IMR-90 (cell line): ENCODE measurements around the gene VPS25. TPM values are rescaled to one million over a fixed set of nuclear protein-coding genes. Genes with fewer than 3 reads are reported as not detected.

Experiments
- ATAC-seq: fragments of 200-7000 bp; cut with Tn5 transposase; 2 replicates; pipeline ENCODE4 v1.9.1; 2020; ENCODE audit warnings: low read depth, mild to moderate bottlenecking, moderate library complexity
- BruUV-seq: library from RNA; stranded (reverse); fragments of 400-500 nt; replicated peaks from 2 replicates; lab custom pipeline; 2021; lab: Mats Ljungman, UMichigan
- CTCF ChIA-PET: fragments of 300-600 bp; formaldehyde crosslinking; extraction: SDS; loops from one replicate; lab custom pipeline; 2021; ENCODE audit warnings: antibody characterized with exemption; lab: Yijun Ruan, JAX
- POLR2A ChIA-PET: fragments of 300-600 bp; sonication (Branson Sonifier 250); formaldehyde crosslinking; loops from one replicate; lab custom pipeline; 2022; ENCODE audit warnings: antibody characterized with exemption; ENCODE audit not compliant: unreplicated experiment; lab: Charles Lee
- DNase-seq: peaks from one replicate; pipeline ENCODE4 v3.0.0; 2013
- H2AFZ ChIP-seq: replicated peaks from 2 replicates; pipeline ENCODE3; 2013; ENCODE audit warnings: low read length, mild to moderate bottlenecking; ENCODE audit not compliant: poor library complexity
- H2AK5ac ChIP-seq: 2 replicates; pipeline ENCODE4 v1.6.1; 2013; ENCODE audit warnings: low read depth, low read length, inconsistent platforms
- H2AK9ac ChIP-seq: replicated peaks from 2 replicates; pipeline ENCODE3; 2013; ENCODE audit warnings: mild to moderate bottlenecking, low read depth, low read length, moderate library complexity; ENCODE audit not compliant: poor library complexity
- H2BK120ac ChIP-seq: 2 replicates; pipeline ENCODE4 v1.6.1; 2013; ENCODE audit warnings: low read depth, low read length, inconsistent platforms
- H2BK15ac ChIP-seq: 3 replicates; pipeline ENCODE4 v1.6.1; 2013; ENCODE audit warnings: low read depth, low read length, inconsistent platforms
- H2BK20ac ChIP-seq: 2 replicates; pipeline ENCODE4 v1.6.1; 2013; ENCODE audit warnings: low read depth, mild to moderate bottlenecking, inconsistent platforms, low read length, moderate library complexity
- H2BK5ac ChIP-seq: 2 replicates; pipeline ENCODE4 v1.6.1; 2013; ENCODE audit warnings: mild to moderate bottlenecking, low read depth, low read length, inconsistent platforms; ENCODE audit not compliant: poor library complexity, severe bottlenecking
- H3K14ac ChIP-seq: replicated peaks from 2 replicates; pipeline ENCODE4 v1.6.1; 2013; ENCODE audit warnings: low read depth, low read length, inconsistent platforms
- H3K18ac ChIP-seq: 2 replicates; pipeline ENCODE4 v1.6.1; 2013; ENCODE audit warnings: low read depth, low read length, control low read depth
- H3K23ac ChIP-seq: 2 replicates; pipeline ENCODE4 v1.6.1; 2013; ENCODE audit warnings: low read depth, low read length, inconsistent platforms
- H3K27ac ChIP-seq: 2 replicates; pipeline ENCODE4 v1.5.1; 2013; ENCODE audit warnings: mild to moderate bottlenecking, control low read depth, low read length; ENCODE audit not compliant: insufficient read depth
- H3K27me3 ChIP-seq: 2 replicates; pipeline ENCODE4 v1.6.1; 2013; ENCODE audit warnings: low read length; ENCODE audit not compliant: control insufficient read depth, insufficient read depth
- H3K36me3 ChIP-seq: 2 replicates; pipeline ENCODE4 v1.6.1; 2013; ENCODE audit warnings: low read length, mixed read lengths; ENCODE audit not compliant: control insufficient read depth, insufficient read depth
- H3K4ac ChIP-seq: 2 replicates; pipeline ENCODE4 v1.6.1; 2013; ENCODE audit warnings: low read depth, low read length, inconsistent platforms
- H3K4me1 ChIP-seq: 2 replicates; pipeline ENCODE4 v1.6.1; 2013; ENCODE audit warnings: low read length, mixed read lengths; ENCODE audit not compliant: control insufficient read depth, insufficient read depth
- H3K4me2 ChIP-seq: 2 replicates; pipeline ENCODE4 v1.6.1; 2013; ENCODE audit warnings: low read depth, mild to moderate bottlenecking, control low read depth, low read length, moderate library complexity
- H3K4me3 ChIP-seq: 2 replicates; pipeline ENCODE4 v1.5.1; 2013; ENCODE audit warnings: low read depth, mild to moderate bottlenecking, control low read depth, low read length, moderate library complexity; ENCODE audit not compliant: insufficient read depth
- H3K56ac ChIP-seq: 2 replicates; pipeline ENCODE4 v1.6.1; 2013; ENCODE audit warnings: low read length, inconsistent platforms; ENCODE audit not compliant: insufficient read depth; ENCODE audit errors: extremely low read depth
- H3K79me1 ChIP-seq, 2 experiments: 2 replicates each; pipeline ENCODE4 v1.6.1; 2013; ENCODE audit warnings: low read length in 2 of 2, inconsistent platforms in 1 of 2, low read depth in 1 of 2
- H3K9ac ChIP-seq: 2 replicates; pipeline ENCODE4 v1.6.1; 2013; ENCODE audit warnings: low read depth, low read length, control low read depth
- H3K9me1 ChIP-seq: 2 replicates; pipeline ENCODE4 v1.6.1; 2013; ENCODE audit warnings: low read length, inconsistent platforms; ENCODE audit not compliant: insufficient read depth
- H3K9me3 ChIP-seq: 2 replicates; pipeline ENCODE4 v1.6.1; 2013; ENCODE audit warnings: low read length; ENCODE audit not compliant: control insufficient read depth, insufficient read depth
- H4K20me1 ChIP-seq: 2 replicates; pipeline ENCODE4 v1.6.1; 2013; ENCODE audit warnings: low read length, inconsistent platforms; ENCODE audit not compliant: insufficient read depth
- H4K5ac ChIP-seq: 2 replicates; pipeline ENCODE4 v1.6.1; 2013; ENCODE audit warnings: mild to moderate bottlenecking, low read depth, low read length, control low read depth
- H4K8ac ChIP-seq, 2 experiments: 2 replicates each; pipeline ENCODE4 v1.6.1; 2013; ENCODE audit warnings: low read depth in 2 of 2, low read length in 2 of 2, control low read depth in 1 of 2, inconsistent platforms in 1 of 2
- H4K91ac ChIP-seq: 2 replicates; pipeline ENCODE4 v1.6.1; 2013; ENCODE audit warnings: low read depth, low read length, inconsistent platforms; ENCODE audit not compliant: insufficient read depth
- BHLHE40 ChIP-seq: fragments of 150-350 bp; IDR thresholded peaks from 2 replicates; pipeline ENCODE4 v1.6.1; 2016; ENCODE audit warnings: mild to moderate bottlenecking, low read depth, low read length
- CHD1 ChIP-seq: IDR thresholded peaks from 2 replicates; pipeline ENCODE4 v1.6.1; 2012; ENCODE audit warnings: low read depth, low read length, improper control_type of control experiment
- CTCF ChIP-seq: conservative IDR thresholded peaks from 2 replicates; pipeline ENCODE4 v1.5.1; 2012; ENCODE audit warnings: mild to moderate bottlenecking, low read depth, low read length, improper control_type of control experiment
- FOS ChIP-seq: fragments of 150-350 bp; IDR thresholded peaks from 2 replicates; pipeline ENCODE4 v1.6.1; 2016; ENCODE audit warnings: low read depth, low read length
- MAFK ChIP-seq: IDR thresholded peaks from 2 replicates; pipeline ENCODE4 v1.6.1; 2012; ENCODE audit warnings: low read depth, low read length, improper control_type of control experiment
- MAZ ChIP-seq: IDR thresholded peaks from 2 replicates; pipeline ENCODE4 v1.6.1; 2012; ENCODE audit warnings: low read depth, mild to moderate bottlenecking, low read length, improper control_type of control experiment, moderate library complexity, borderline replicate concordance
- MXI1 ChIP-seq: IDR thresholded peaks from 2 replicates; pipeline ENCODE4 v1.6.1; 2012; ENCODE audit warnings: low read depth, mild to moderate bottlenecking, low read length, moderate library complexity, borderline replicate concordance
- NFE2L2 ChIP-seq: fragments of 150-350 bp; IDR thresholded peaks from 2 replicates; pipeline ENCODE4 v1.6.1; 2016; ENCODE audit warnings: low read depth, mild to moderate bottlenecking, low read length
- POLR2A ChIP-seq: IDR thresholded peaks from 2 replicates; pipeline ENCODE4 v1.6.1; 2012; ENCODE audit warnings: mild to moderate bottlenecking, low read depth, low read length
- USF2 ChIP-seq: fragments of 150-350 bp; IDR thresholded peaks from 2 replicates; pipeline ENCODE4 v1.6.1; 2017; ENCODE audit warnings: mild to moderate bottlenecking, antibody characterized with exemption, low read length, low read depth
- WGBS, 2 experiments: methylation state at CpG; one replicate each; pipeline versions ENCODE4 v1.1.5 to v1.1.7; 2013; ENCODE audit warnings: missing lambda C conversion rate in 2 of 2; ENCODE audit not compliant: insufficient read length in 1 of 2; ENCODE audit errors: extremely low coverage in 2 of 2; 5-methylcytosine and 5-hydroxymethylcytosine counted together
- dilution Hi-C: fragments of 300-500 bp; cut with HindIII; formaldehyde crosslinking; loops from one replicate; pipeline ENCODE4 v1.14.3; 2018; ENCODE audit warnings: low sequenced_read_pairs; ENCODE audit not compliant: unreplicated experiment
- in situ Hi-C: fragments of 300-500 bp; cut with MboI; formaldehyde crosslinking; loops from 3 replicates; pipeline ENCODE4 v1.14.3; 2019; ENCODE audit warnings: low sequenced_read_pairs, inconsistent platforms, mixed read lengths
- intact Hi-C: fragments of 100-400 bp; cut with micrococcal nuclease; formaldehyde crosslinking; loops from 2 replicates; pipeline ENCODE4 v1.10.0; 2022
- polyA plus RNA-seq, 3 experiments: library from polyadenylated mRNA; depleted of rRNA; stranded (reverse); fragments of >200 nt; gene quantifications; 2 replicates each; pipeline ENCODE4 v1.2.3, GENCODE V29; 2012; ENCODE audit warnings: low replicate concordance in 1 of 3
- total RNA-seq: library from RNA; depleted of rRNA; stranded (reverse); fragments of >200 nt; gene quantifications from 2 replicates; pipeline ENCODE4 v1.2.3, GENCODE V29; 2012

Gene VPS25
- total and polyA plus RNA-seq, 2 of the 4 experiments (the other 2 are of a cell fraction): 71.3 to 130 TPM

GRCh38 chr17:42784811-42785592 is 11.8 kb downstream of the VPS25 start:
- Histone ChIP-seq H4K8ac (peak overlapping the region in 1 of 2 experiments; percentile 25; a peak in 1 of 4 replicates), H3K79me1 (peaks cover 0 to 44% of the 10 kb centered on the region in 2 experiments), H3K4me1 (peaks cover 26% of the 10 kb centered on the region), H3K4me3 (no peak overlapping the region), H3K27ac (no peak overlapping the region), H3K27me3 (no peaks in the 10 kb centered on the region), H2BK5ac (no peak overlapping the region), H4K91ac (no peak overlapping the region; the same call in 1 of the 2 replicates), H4K20me1 (no peaks in the 10 kb centered on the region), H3K23ac (no peak overlapping the region), H3K36me3 (peaks cover 5% of the 10 kb centered on the region), H3K9me1 (peaks cover 27% of the 10 kb centered on the region), H2BK20ac (peak overlapping the region; percentile 92; the same call in 1 of the 2 replicates), H3K18ac (no peak overlapping the region), H3K9me3 (no peaks in the 10 kb centered on the region), H3K9ac (no peak overlapping the region), H2AK5ac (peak overlapping the region; percentile 98; the same call in 1 of the 2 replicates), H4K5ac (no peak overlapping the region), H2AFZ (peak overlapping the region; percentile 28), H3K56ac (no peak overlapping the region), H2BK120ac (no peak overlapping the region), H2AK9ac (peak overlapping the region; percentile 45), H3K4me2 (no peak overlapping the region), H2BK15ac (no peak overlapping the region), H3K14ac (no peak overlapping the region), H3K4ac (peak overlapping the region; percentile 35; the same call in 1 of the 2 replicates)
- DNase-seq (no peak), ATAC-seq (no peak)
- intact Hi-C loops (no loop called here), in situ Hi-C loops (no loop called here), dilution Hi-C loops (no loop called here)
- TF ChIP-seq CTCF: no peak
- no peak for TF ChIP-seq CHD1
- no peak for TF ChIP-seq MAFK
- TF ChIP-seq BHLHE40: no peak
- no peak for TF ChIP-seq MAZ
- no peak for TF ChIP-seq MXI1
- no peak for TF ChIP-seq USF2
- TF ChIP-seq FOS: no peak
- TF ChIP-seq POLR2A: no peak
- no peak for TF ChIP-seq NFE2L2
- no TSS peak for BruUV-seq
- 38% methylated on average over 28 of the region's 52 CpGs; no CpG with 5 or more reads in 1 of the 2 experiments for WGBS, 2 experiments
- ChIA-PET CTCF (no interaction called here), POLR2A (no interaction called here)
